Measurements from ENCODE around the gene PLEKHM3.
A peak's percentile ranks its signal among the peaks of the same experiment; 100 is the strongest.

Gene PLEKHM3

DNA sequence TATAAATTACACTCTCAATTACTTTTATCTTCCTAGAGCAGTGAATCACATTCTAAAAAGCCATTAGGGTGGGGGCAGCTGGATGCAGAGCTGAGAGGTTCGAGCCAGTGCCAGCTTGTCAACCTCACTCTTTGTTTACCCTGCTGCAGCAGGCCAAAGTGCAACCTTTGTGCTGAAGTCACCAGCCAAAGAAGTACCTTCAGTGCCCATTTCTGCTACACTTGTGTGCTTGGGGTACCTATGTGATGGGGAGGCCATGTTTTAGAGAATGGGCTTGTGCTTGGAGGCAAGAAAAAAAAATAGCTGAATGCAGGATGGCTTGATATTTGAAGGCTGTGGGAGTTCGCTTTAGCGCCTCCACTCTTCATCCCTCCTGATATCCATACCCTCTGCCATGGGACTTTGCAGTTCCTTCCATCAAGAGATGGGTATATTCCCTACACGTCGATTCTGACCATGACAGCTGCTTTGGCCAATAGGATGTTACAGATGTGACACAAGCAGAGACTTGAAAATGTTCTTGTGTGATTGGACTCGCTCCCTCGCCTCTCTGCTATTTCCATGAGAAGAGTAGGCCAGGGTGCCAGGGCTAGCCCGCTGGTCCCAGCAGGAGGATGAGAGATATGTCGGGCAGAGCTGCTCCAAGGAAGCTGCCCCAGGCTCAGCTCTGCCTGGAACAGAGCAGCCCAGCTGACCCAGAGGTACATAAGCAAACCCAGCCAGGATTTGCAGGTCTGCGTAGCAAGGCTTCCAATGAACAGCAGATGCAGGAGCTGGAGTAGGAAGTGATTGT is 242.9 kb downstream of the PLEKHM3 start:
- no peak for DNase-seq

DNA sequence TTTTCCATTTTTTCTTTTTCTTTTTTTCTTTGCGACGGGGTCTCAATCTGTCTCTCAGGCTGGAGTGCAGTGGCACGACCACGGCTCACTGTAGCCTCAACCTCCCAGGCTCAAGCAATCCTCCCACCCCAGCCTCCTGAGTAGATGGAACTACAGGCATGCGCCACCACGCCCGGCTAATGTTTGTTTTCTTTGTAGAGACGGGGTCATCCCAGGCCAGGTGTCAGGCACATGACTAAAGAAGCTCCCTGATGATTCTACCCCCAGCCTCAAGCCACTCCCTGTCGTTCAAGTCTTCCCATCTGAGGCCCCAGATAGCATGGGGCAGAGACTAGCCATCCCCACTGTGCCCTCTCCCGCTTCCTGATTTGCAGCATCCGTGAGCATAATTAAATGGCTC is 245.8 kb downstream of the PLEKHM3 start:
- no peak for DNase-seq

DNA sequence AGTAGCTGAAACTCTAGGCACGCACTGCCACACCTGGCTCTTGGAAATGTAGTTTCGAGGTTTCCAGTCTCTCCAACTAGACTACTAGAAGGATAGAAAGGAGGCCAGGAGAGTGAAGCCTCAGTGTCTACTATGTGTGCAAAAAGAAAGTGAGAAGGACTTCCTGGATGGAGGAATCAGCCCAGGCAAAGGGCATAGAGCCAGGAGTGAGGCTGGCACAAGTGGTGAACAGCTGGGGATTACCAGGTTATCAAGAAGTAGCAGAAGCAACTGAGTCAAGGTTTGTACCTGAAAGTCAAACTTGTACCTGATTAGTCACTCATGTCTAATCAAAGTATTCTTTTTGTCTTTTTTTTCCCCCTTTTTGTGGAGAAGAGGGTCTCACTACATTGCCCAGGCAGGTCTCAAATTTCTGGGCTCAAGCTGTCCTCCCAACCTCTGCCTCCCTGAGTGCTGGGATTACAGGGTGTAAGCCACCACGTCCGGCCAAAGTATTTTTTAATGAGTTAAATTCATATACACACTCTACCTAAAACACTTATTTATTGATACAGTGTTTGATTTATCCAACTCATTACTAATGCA is 246.9 kb downstream of the PLEKHM3 start:
- no peak for DNase-seq

GRCh38 chr2:207777124-207777523 is 248.2 kb downstream of the PLEKHM3 start:
- no peak for DNase-seq

GRCh38 chr2:207775473-207775872 is 249.9 kb downstream of the PLEKHM3 start:
- no peak for DNase-seq

- DNase-seq = no peak
Observed at GRCh38 chr2:207772844-207773205, 252.5 kb downstream of the PLEKHM3 start.

GRCh38 chr2:207772081-207772843 is 253.1 kb downstream of the PLEKHM3 start:
- DNase-seq = peak; percentile 70

DNA sequence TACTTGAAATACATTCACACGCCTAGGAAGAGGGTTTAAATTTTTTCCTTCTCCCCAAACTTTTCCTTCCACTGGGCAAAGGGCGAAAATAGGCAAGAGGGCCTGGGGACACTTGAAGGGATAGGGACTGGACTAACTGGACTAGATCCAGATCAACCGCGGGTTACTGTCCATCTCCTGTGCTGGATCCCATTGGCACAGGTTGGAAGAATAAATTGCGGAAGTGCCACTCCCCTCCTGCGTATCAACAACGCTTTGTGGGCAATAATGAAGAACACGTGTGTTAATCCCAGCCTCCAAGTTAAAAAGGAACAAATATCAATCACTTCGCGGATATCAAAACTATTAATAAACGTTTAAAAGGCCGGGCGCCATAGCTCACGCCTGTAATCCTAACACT is 253.9 kb downstream of the PLEKHM3 start:
- DNase-seq = no peak
